ENCODE data around the gene CFAP251. TPM values are rescaled to one million over a fixed set of nuclear protein-coding genes. Genes with fewer than 3 reads are reported as not detected.

The CFAP251 gene
- total RNA-seq, 1 donor from 2014 or later = 2.8 TPM

- no peaks in the 10 kb centered on the region for H3K27me3 Mint-ChIP-seq (ENCODE audit: unreplicated experiment)
- TF ChIP-seq CTCF (IDR thresholded peaks at IDR 0.05; ENCODE audit: partially characterized antibody, unreplicated experiment) = no peak
- no peak overlapping the region for H3K27ac Mint-ChIP-seq (ENCODE audit: unreplicated experiment)
- peaks cover 4% of the 10 kb centered on the region for H3K9me3 Mint-ChIP-seq (ENCODE audit: unreplicated experiment)
- no peaks in the 10 kb centered on the region for H3K36me3 Mint-ChIP-seq (ENCODE audit: unreplicated experiment)
- H3K4me1 Mint-ChIP-seq (ENCODE audit: low read depth, unreplicated experiment) = peaks cover 10% of the 10 kb centered on the region
- H3K4me3 Mint-ChIP-seq (ENCODE audit: unreplicated experiment) = no peak overlapping the region
- DNase-seq = no peak
Observed at GRCh38 chr12:121930862-121931261, 12.5 kb downstream of the CFAP251 start.

GRCh38 chr12:121932176-121932536 is 13.8 kb downstream of the CFAP251 start:
- H3K27ac Mint-ChIP-seq (ENCODE audit: unreplicated experiment) = no peak overlapping the region
- H3K4me3 Mint-ChIP-seq (ENCODE audit: unreplicated experiment) = no peak overlapping the region
- no peak for DNase-seq
- H3K27me3 Mint-ChIP-seq (ENCODE audit: unreplicated experiment) = peaks cover 6% of the 10 kb centered on the region
- no peaks in the 10 kb centered on the region for H3K36me3 Mint-ChIP-seq (ENCODE audit: unreplicated experiment)
- H3K9me3 Mint-ChIP-seq (ENCODE audit: unreplicated experiment) = peaks cover 4% of the 10 kb centered on the region
- TF ChIP-seq CTCF (IDR thresholded peaks at IDR 0.05; ENCODE audit: partially characterized antibody, unreplicated experiment) = no peak
- peaks cover 20% of the 10 kb centered on the region for H3K4me1 Mint-ChIP-seq (ENCODE audit: low read depth, unreplicated experiment)

GRCh38 chr12:121932914-121933521 is 14.6 kb downstream of the CFAP251 start:
- peaks cover 20% of the 10 kb centered on the region for H3K4me1 Mint-ChIP-seq (ENCODE audit: low read depth, unreplicated experiment)
- no peak overlapping the region for H3K4me3 Mint-ChIP-seq (ENCODE audit: unreplicated experiment)
- H3K27me3 Mint-ChIP-seq (ENCODE audit: unreplicated experiment) = peaks cover 7% of the 10 kb centered on the region
- DNase-seq = no peak
- TF ChIP-seq CTCF (IDR thresholded peaks at IDR 0.05; ENCODE audit: partially characterized antibody, unreplicated experiment) = no peak
- H3K9me3 Mint-ChIP-seq (ENCODE audit: unreplicated experiment) = peaks cover 7% of the 10 kb centered on the region
- H3K36me3 Mint-ChIP-seq (ENCODE audit: unreplicated experiment) = peaks cover 5% of the 10 kb centered on the region
- H3K27ac Mint-ChIP-seq (ENCODE audit: unreplicated experiment) = peak overlapping the region; percentile 1

- TF ChIP-seq CTCF (IDR thresholded peaks at IDR 0.05; ENCODE audit: partially characterized antibody, unreplicated experiment) = no peak
- Mint-ChIP-seq H3K4me3 (ENCODE audit: unreplicated experiment) (no peak overlapping the region), H3K27ac (ENCODE audit: unreplicated experiment) (no peak overlapping the region), H3K9me3 (ENCODE audit: unreplicated experiment) (peaks cover 7% of the 10 kb centered on the region), H3K36me3 (ENCODE audit: unreplicated experiment) (peaks cover 5% of the 10 kb centered on the region), H3K4me1 (ENCODE audit: low read depth, unreplicated experiment) (peaks cover 20% of the 10 kb centered on the region), H3K27me3 (ENCODE audit: unreplicated experiment) (peaks cover 8% of the 10 kb centered on the region)
- DNase-seq = no peak
Observed at GRCh38 chr12:121933522-121934308, 15.3 kb downstream of the CFAP251 start.

GRCh38 chr12:121934309-121934664 is 15.9 kb downstream of the CFAP251 start:
- Mint-ChIP-seq H3K27me3 (ENCODE audit: unreplicated experiment) (peaks cover 8% of the 10 kb centered on the region), H3K4me1 (ENCODE audit: low read depth, unreplicated experiment) (peaks cover 25% of the 10 kb centered on the region), H3K9me3 (ENCODE audit: unreplicated experiment) (peaks cover 7% of the 10 kb centered on the region), H3K36me3 (ENCODE audit: unreplicated experiment) (peaks cover 5% of the 10 kb centered on the region), H3K27ac (ENCODE audit: unreplicated experiment) (no peak overlapping the region), H3K4me3 (ENCODE audit: unreplicated experiment) (no peak overlapping the region)
- DNase-seq = no peak
- no peak for TF ChIP-seq CTCF (IDR thresholded peaks at IDR 0.05; ENCODE audit: partially characterized antibody, unreplicated experiment)
